HL-60 (cell line): ENCODE results near the gene STMP1.
A peak's percentile ranks its signal among the peaks of the same experiment; 100 is the strongest.
"Not testable (repeated sequence)": the region's sequence is repeated elsewhere in the genome, so short reads cannot be mapped to it uniquely, and the experiment has no call there.

Experiments
- DNase-seq, 2 experiments: peaks; one replicate each; pipeline ENCODE4 v3.0.0-alpha.2; 2010 to 2020; ENCODE audit warnings: low read depth in 1 of 2, low spot score in 1 of 2
- H3K27ac ChIP-seq: fragments of 250-450 bp; sonication (Bioruptor Pico); replicated peaks from 2 replicates; pipeline ENCODE4 v1.5.1; 2020; ENCODE audit warnings: mild to moderate bottlenecking, moderate library complexity
- H3K27me3 ChIP-seq: fragments of 250-450 bp; sonication (Bioruptor Pico); 2 replicates; pipeline ENCODE4 v1.5.1; 2021; ENCODE audit warnings: mild to moderate bottlenecking, moderate library complexity; ENCODE audit not compliant: insufficient read depth, poor library complexity, severe bottlenecking
- H3K4me3 ChIP-seq: replicated peaks from 2 replicates; pipeline ENCODE4 v1.5.1; 2011; ENCODE audit warnings: mild to moderate bottlenecking, control low read depth, low read length; ENCODE audit not compliant: insufficient read depth
- CTCF ChIP-seq: IDR thresholded peaks from one replicate; pipeline ENCODE4 v1.5.1; 2011; ENCODE audit warnings: low read length, control low read depth, inconsistent platforms; ENCODE audit not compliant: insufficient read depth
- GABPA ChIP-seq: IDR thresholded peaks from 2 replicates; pipeline ENCODE4 v1.6.1; 2012; ENCODE audit warnings: low read depth
- POLR2AphosphoS5 ChIP-seq: IDR thresholded peaks from 2 replicates; pipeline ENCODE4 v1.6.1; 2012; ENCODE audit warnings: low read depth
- SPI1 ChIP-seq: IDR thresholded peaks from 2 replicates; pipeline ENCODE4 v1.6.1; 2012; ENCODE audit warnings: low read depth, mild to moderate bottlenecking, borderline replicate concordance
- TF ChIP-seq, protein P1 (sequence below): IDR thresholded peaks from 2 replicates; pipeline ENCODE4 v1.6.1; 2012; ENCODE audit warnings: low read depth; ENCODE audit not compliant: insufficient replicate concordance

The STMP1 gene

DNA sequence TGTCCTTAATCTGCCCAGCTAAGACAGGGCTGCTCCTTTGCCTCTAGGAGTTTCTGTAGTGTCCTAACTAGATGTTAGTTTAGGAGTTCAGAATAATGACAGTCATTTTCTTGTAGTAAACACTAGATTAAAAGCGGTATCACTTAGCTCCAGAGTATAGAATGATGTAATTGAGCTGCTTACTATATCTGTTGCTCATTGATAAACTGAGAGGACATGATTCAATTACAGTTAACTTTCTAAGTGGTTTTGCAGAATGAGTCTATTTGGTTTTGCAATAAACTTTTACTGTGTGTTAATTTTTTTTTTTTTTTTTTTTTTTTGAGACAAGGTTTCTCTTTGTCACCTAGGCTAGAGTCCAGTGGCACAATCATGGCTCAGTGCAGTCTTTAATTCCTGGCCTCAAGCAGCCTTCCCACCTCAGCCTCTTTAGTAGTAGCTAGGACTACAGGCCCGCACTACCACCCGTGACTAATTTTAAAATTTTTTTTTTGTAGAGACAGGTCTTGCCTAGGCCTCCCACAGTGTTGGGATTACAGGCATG is 1.8 kb downstream of the STMP1 start:
- TF ChIP-seq, protein P1, sequence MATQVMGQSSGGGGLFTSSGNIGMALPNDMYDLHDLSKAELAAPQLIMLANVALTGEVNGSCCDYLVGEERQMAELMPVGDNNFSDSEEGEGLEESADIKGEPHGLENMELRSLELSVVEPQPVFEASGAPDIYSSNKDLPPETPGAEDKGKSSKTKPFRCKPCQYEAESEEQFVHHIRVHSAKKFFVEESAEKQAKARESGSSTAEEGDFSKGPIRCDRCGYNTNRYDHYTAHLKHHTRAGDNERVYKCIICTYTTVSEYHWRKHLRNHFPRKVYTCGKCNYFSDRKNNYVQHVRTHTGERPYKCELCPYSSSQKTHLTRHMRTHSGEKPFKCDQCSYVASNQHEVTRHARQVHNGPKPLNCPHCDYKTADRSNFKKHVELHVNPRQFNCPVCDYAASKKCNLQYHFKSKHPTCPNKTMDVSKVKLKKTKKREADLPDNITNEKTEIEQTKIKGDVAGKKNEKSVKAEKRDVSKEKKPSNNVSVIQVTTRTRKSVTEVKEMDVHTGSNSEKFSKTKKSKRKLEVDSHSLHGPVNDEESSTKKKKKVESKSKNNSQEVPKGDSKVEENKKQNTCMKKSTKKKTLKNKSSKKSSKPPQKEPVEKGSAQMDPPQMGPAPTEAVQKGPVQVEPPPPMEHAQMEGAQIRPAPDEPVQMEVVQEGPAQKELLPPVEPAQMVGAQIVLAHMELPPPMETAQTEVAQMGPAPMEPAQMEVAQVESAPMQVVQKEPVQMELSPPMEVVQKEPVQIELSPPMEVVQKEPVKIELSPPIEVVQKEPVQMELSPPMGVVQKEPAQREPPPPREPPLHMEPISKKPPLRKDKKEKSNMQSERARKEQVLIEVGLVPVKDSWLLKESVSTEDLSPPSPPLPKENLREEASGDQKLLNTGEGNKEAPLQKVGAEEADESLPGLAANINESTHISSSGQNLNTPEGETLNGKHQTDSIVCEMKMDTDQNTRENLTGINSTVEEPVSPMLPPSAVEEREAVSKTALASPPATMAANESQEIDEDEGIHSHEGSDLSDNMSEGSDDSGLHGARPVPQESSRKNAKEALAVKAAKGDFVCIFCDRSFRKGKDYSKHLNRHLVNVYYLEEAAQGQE: no peak
- TF ChIP-seq SPI1: no peak
- no peak for TF ChIP-seq GABPA
- no peak for TF ChIP-seq POLR2AphosphoS5
- TF ChIP-seq CTCF: no peak
- Histone ChIP-seq H3K4me3 (no peak overlapping the region), H3K27me3 (no peaks in the 10 kb centered on the region), H3K27ac (peak overlapping the region; percentile 5; the same call in 1 of the 2 replicates)
- peak in 1 of 2 experiments; percentile 34 for DNase-seq

DNA sequence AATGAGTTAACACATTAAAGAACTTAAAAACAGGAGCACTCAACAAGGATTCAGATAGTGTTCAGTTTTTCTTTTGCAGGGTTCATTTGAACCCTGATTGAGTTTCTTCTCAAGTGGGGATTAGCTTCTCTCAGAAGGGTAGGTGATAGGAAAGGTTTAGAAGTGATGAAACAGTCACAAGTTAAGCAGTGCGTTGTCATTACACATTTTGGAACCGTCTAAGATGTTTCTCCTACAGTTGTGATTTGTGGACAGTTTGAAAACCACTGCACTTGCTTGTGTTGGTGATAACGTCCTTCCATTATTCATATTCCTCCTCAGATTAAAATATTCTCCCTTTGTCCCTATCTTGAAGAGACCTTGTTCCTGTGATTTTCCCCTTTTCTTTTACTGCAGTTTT is 2.7 kb downstream of the STMP1 start:
- Histone ChIP-seq H3K27ac (no peak overlapping the region), H3K4me3 (no peak overlapping the region), H3K27me3 (no peaks in the 10 kb centered on the region)
- no peak for TF ChIP-seq POLR2AphosphoS5
- no peak for TF ChIP-seq GABPA
- TF ChIP-seq CTCF: no peak
- no peak for TF ChIP-seq SPI1
- TF ChIP-seq, protein P1: no peak
- DNase-seq: no peak

DNA sequence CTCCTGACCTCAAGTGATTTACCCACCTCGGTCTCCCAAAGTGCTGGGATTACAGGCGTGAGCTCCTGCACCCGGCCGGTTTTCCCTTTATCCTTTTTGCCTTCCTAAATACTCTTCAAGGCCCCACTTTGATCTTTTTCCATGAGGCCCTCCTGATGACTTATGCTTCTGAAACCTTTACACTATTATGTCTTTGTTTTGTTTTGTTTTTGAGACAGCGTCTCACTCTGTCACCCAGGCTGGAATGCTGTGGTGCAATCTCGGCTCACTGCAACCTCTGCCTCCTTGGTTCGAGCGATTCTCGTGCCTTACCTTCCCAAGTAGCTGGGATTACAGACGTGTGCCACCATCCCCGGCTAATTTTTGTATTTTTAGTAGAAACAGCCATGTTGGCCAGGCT is 3.8 kb downstream of the STMP1 start:
- no peak for TF ChIP-seq POLR2AphosphoS5
- TF ChIP-seq, protein P1: no peak
- DNase-seq: no peak
- H3K27me3 ChIP-seq: no peaks in the 10 kb centered on the region
- no peak overlapping the region for H3K27ac ChIP-seq
- H3K4me3 ChIP-seq: no peak overlapping the region

DNA sequence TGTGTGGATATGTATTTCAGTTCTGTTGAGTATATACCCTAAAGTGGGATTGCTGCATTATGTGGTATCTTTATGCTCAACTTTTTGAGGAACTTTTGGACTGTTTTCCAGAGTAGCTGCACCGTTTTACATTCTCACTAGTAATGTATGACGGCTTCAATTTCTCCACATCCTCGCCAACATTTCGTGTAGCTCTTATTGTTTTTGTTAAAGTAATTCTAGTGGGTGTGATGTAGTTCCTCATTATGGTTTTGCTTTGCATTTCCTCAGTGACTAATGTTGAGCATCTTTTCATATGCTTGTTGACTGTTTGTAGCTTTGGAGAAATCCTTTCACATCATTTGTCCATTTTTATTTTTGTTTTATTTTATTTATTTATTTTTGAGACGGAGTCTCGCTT is 4.5 kb downstream of the STMP1 start:
- TF ChIP-seq SPI1: peak; percentile 27; the same call in 1 of the 2 replicates
- TF ChIP-seq, protein P1: no peak
- TF ChIP-seq POLR2AphosphoS5: no peak
- no peak for TF ChIP-seq GABPA
- no peak overlapping the region for H3K4me3 ChIP-seq
- H3K27me3 ChIP-seq: no peaks in the 10 kb centered on the region
- DNase-seq: peak in 1 of 2 experiments; percentile 28
- H3K27ac ChIP-seq: no peak overlapping the region

DNA sequence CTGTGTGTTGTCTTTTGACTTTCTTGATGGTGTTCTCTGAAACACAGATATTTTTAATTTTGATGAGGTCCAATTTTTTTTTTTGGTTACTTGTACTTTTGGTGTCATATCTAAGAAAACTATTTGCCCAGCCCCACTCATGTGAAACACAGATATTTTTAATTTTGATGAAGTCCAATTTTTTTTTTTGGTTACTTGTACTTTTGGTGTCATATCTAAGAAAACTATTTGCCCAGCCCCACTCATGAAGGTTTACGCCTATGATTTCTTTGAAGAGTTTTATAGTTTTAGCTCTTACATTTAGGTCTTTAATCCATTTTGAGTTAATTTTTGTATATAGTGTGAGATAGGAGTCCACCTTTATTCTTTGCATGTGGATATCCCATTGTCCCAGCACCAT is 5.3 kb downstream of the STMP1 start:
- DNase-seq, H3K27me3 ChIP-seq, H3K27ac ChIP-seq, H3K4me3 ChIP-seq: not testable (repeated sequence)
